ENCODE data around the gene ZSCAN32.

DNA sequence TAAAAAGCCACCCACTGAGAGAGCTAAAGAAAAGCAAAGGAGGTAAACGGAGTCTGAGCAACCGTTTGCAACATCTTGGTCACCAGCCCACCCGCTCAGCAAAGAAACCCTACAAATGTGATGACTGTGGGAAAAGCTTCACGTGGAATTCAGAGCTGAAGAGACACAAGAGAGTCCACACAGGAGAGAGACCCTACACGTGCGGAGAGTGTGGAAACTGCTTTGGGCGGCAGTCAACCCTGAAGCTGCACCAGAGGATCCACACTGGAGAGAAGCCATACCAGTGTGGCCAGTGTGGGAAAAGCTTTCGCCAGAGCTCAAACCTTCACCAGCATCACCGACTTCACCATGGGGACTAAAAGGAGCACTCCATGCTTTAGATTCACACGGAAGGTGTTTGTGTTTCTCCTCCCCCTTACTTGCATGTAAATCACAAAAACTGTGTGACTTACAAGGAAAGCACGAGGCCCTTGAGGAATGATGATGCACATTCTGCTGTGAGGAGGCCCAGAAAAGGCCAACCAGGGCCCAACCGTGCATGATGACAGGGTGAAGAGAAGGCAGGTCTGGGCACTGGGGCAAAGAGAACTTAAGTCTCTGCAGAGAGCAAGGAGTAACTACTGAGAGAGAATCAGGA lies 7.9 kb upstream of the ZSCAN32 start:
- no peak for TF ChIP-seq CTCF (IDR thresholded peaks at IDR 0.05; ENCODE audit: low read length)
- no peak for TF ChIP-seq EZH2 (IDR thresholded peaks at IDR 0.05; ENCODE audit: borderline replicate concordance, low read length)
